BJ (cell line): Measurements from ENCODE around the gene DNAH8. TPM values are rescaled to one million over a fixed set of nuclear protein-coding genes. Genes with fewer than 3 reads are reported as not detected.

Experiments
- CTCF ChIA-PET: fragments of 350-600 bp; formaldehyde crosslinking; extraction: SDS; loops from one replicate; lab custom pipeline; 2021; ENCODE audit warnings: antibody characterized with exemption, inconsistent platforms; lab: Yijun Ruan, JAX
- POLR2A ChIA-PET: fragments of 300-600 bp; sonication (Branson Sonifier 250); formaldehyde crosslinking; extraction: SDS; loops from one replicate; lab custom pipeline; 2021; ENCODE audit warnings: antibody characterized with exemption; lab: Charles Lee
- DNase-seq: peaks from one replicate; pipeline ENCODE4 v3.0.0-alpha.2; 2011; ENCODE audit warnings: low read depth
- H3K27me3 ChIP-seq: 2 replicates; pipeline ENCODE4 v1.6.0; 2011; ENCODE audit warnings: low read length; ENCODE audit not compliant: control insufficient read depth, insufficient read depth
- H3K36me3 ChIP-seq: 2 replicates; pipeline ENCODE4 v1.5.1; 2011; ENCODE audit warnings: low read length; ENCODE audit not compliant: control insufficient read depth, insufficient read depth
- H3K4me3 ChIP-seq: 2 replicates; pipeline ENCODE4 v1.5.1; 2011; ENCODE audit warnings: low read depth, mild to moderate bottlenecking, control low read depth, low read length
- polyA plus RNA-seq: library from polyadenylated mRNA; depleted of rRNA; stranded (reverse); fragments of >200 nt; gene quantifications from 2 replicates; pipeline ENCODE4 v1.2.3, GENCODE V29; 2011
- TF ChIP-seq, protein P1 (sequence below): IDR thresholded peaks from 2 replicates; pipeline ENCODE4 v1.5.1; 2011; ENCODE audit warnings: low read depth, mild to moderate bottlenecking, control low read depth, inconsistent platforms, low read length, moderate library complexity; ENCODE audit not compliant: insufficient read depth

DNAH8 gene
- polyA plus RNA-seq, 1 experiment, result not detected

DNA sequence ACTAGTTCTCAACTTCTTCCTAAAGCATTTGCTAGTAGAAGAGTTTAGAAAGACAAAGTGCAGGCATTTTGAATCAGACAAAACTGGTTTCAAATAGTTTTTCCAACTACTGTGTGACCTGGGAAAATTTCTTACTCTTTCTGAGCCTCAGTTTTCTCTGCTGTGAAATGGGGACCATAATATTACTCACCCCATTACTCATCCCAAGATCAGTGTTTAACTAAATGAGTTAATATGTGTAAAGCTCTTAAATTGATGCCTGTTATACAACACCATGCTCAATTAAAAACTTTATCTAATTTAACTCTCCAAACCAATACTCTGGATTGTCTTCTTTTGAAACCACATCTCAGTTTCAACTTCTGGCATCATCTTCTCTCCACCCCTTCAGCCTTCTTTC lies 87.4 kb downstream of the DNAH8 start:
- Histone ChIP-seq H3K27me3 (no peaks in the 10 kb centered on the region; the same call in 1 of the 2 replicates), H3K4me3 (no peak overlapping the region), H3K36me3 (no peaks in the 10 kb centered on the region)
- POLR2A ChIA-PET, result no interaction called here
- CTCF ChIA-PET, result no interaction called here
- no peak for DNase-seq
- TF ChIP-seq, protein P1, sequence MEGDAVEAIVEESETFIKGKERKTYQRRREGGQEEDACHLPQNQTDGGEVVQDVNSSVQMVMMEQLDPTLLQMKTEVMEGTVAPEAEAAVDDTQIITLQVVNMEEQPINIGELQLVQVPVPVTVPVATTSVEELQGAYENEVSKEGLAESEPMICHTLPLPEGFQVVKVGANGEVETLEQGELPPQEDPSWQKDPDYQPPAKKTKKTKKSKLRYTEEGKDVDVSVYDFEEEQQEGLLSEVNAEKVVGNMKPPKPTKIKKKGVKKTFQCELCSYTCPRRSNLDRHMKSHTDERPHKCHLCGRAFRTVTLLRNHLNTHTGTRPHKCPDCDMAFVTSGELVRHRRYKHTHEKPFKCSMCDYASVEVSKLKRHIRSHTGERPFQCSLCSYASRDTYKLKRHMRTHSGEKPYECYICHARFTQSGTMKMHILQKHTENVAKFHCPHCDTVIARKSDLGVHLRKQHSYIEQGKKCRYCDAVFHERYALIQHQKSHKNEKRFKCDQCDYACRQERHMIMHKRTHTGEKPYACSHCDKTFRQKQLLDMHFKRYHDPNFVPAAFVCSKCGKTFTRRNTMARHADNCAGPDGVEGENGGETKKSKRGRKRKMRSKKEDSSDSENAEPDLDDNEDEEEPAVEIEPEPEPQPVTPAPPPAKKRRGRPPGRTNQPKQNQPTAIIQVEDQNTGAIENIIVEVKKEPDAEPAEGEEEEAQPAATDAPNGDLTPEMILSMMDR, result no peak

DNA sequence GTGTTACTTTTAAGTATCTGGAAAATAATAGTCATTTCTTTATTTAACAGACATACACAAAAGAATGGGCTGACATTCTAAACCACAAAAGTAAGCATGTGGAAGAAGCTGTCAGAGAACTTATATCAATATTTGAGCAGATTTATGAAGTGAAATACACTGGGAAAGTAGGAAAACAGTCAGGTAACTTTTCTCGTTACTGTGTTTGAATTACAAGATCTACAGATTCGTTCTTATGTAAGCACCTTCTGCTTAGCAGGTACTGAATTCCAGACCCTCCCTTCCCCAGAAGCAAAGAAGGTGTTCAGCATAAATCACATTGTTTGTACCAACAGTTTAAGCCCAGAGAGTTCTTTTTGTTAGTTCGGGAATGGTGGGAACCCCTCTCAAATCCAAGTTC lies 88.0 kb downstream of the DNAH8 start:
- CTCF ChIA-PET, result no interaction called here
- no peaks in the 10 kb centered on the region for H3K36me3 ChIP-seq
- no peak overlapping the region for H3K4me3 ChIP-seq
- POLR2A ChIA-PET, result no interaction called here
- H3K27me3 ChIP-seq, result no peaks in the 10 kb centered on the region; the same call in 1 of the 2 replicates
- no peak for DNase-seq
- TF ChIP-seq, protein P1, result no peak

DNA sequence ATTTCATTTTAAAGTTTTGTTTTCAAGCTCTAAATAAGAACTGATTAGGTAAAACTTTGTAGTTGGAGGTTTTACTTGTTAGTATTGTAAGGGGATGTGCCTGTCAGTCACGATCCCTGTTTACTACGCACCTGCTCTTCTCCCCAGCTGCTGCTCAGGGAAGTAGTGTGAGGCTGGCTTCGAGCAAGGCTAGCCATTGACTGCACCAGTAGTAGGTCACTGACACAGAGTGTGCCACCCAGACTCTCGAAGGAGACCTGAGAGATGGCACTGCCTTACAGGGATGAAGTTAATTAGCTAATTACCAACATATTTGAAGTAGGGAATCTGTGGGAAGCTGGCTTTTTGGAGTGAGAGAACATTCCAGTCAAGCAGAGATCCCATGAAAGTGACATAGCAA lies 89.2 kb downstream of the DNAH8 start:
- Histone ChIP-seq H3K4me3 (no peak overlapping the region), H3K27me3 (no peaks in the 10 kb centered on the region; the same call in 1 of the 2 replicates), H3K36me3 (no peaks in the 10 kb centered on the region)
- ChIA-PET POLR2A (no interaction called here), CTCF (interaction anchor here (0.7 kb wide), 1 partner anchor 345 kb away, joined by 5 read pairs; no protein-coding TSS in a partner anchor)
- TF ChIP-seq, protein P1, result no peak
- no peak for DNase-seq

DNA sequence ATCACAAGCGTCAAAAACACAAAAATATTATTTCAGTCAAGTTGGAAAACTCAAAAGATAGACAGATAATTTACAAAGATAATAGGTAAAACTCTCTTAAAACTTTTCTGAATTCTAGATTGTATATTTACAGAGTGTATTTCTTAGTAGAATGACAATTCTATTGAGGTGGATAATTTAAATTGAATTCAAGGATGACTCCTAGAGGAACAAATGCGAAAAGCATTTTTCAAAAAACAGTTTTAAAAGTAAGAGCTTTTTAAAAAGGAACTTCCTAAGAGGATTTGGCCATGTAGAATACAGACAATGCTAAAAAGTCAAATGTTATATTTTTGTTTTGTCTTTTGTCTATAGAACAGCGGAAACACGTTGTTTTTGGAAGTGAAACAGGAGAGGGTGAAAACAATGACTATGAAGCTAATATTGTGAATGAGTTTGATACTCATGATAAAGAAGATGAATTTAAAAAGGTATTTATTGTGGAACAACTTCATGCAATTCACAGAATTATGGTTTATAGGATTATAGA lies 90.1 kb downstream of the DNAH8 start:
- no peaks in the 10 kb centered on the region; the same call in 1 of the 2 replicates for H3K27me3 ChIP-seq
- no peak for DNase-seq
- TF ChIP-seq, protein P1, result no peak
- H3K36me3 ChIP-seq, result no peaks in the 10 kb centered on the region
- CTCF ChIA-PET, result interaction anchor here (0.7 kb wide), 1 partner anchor 27 kb away, joined by 3 read pairs; no protein-coding TSS in a partner anchor
- H3K4me3 ChIP-seq, result no peak overlapping the region
- POLR2A ChIA-PET, result no interaction called here

DNA sequence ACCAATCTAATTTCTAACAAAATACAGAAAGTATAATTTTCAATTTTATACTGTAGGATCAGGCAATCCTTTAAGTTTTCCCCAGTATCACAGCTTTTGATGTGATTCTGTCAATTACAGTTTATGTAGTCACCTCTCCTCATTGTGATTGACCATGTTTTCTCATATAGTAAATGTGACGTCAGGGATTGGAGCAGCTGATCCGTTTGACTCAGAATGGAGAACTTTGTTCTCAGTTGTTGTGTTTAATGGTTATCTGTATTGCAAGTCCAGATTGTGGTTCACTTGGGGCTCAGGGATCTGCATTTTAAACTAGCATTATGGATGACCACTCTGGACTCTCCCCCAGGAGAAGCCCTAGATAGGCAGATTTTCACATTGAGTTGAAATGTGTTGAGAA lies 90.6 kb downstream of the DNAH8 start:
- ChIA-PET POLR2A (no interaction called here), CTCF (interaction anchor here (0.7 kb wide), 1 partner anchor 27 kb away, joined by 3 read pairs; no protein-coding TSS in a partner anchor)
- TF ChIP-seq, protein P1, result no peak
- DNase-seq, result no peak
- no peaks in the 10 kb centered on the region for H3K36me3 ChIP-seq
- H3K4me3 ChIP-seq, result no peak overlapping the region
- H3K27me3 ChIP-seq, result no peaks in the 10 kb centered on the region; the same call in 1 of the 2 replicates
